Liver (tissue), 9 donors: ENCODE results near the gene PTPN9. TPM values are rescaled to one million over a fixed set of nuclear protein-coding genes. Genes with fewer than 3 reads are reported as not detected.
"Not testable (repeated sequence)": the region's sequence is repeated elsewhere in the genome, so short reads cannot be mapped to it uniquely, and the experiment has no call there.

Experiments used
- DNase-seq: peaks from one replicate; pipeline ENCODE4 v3.0.0-alpha.2; 2017; ENCODE audit warnings: low spot score
- H3K27ac ChIP-seq, 2 donors: one replicate each; pipeline ENCODE4 v1.7.0; 2013; ENCODE audit warnings: inconsistent platforms in 2 of 2, low read length in 2 of 2, control low read depth in 1 of 2, low read depth in 1 of 2, mild to moderate bottlenecking in 1 of 2
- H3K27me3 ChIP-seq, 4 donors: one replicate each; pipeline versions ENCODE4 v1.6.1 to v1.7.0; 2013; ENCODE audit warnings: low read length in 3 of 4, inconsistent platforms in 1 of 4, mild to moderate bottlenecking in 1 of 4, moderate library complexity in 1 of 4; ENCODE audit not compliant: control insufficient read depth in 4 of 4, insufficient read depth in 4 of 4
- H3K36me3 ChIP-seq, 4 donors: one replicate each; pipeline versions ENCODE4 v1.6.1 to v1.7.0; 2013; ENCODE audit warnings: low read length in 3 of 4, mild to moderate bottlenecking in 3 of 4, low read depth in 1 of 4, moderate library complexity in 1 of 4; ENCODE audit not compliant: control insufficient read depth in 4 of 4, insufficient read depth in 3 of 4
- H3K4me1 ChIP-seq, 4 donors: one replicate each; pipeline versions ENCODE4 v1.6.1 to v1.7.0; 2013; ENCODE audit warnings: low read length in 3 of 4, mild to moderate bottlenecking in 3 of 4, moderate library complexity in 1 of 4; ENCODE audit not compliant: control insufficient read depth in 4 of 4, insufficient read depth in 4 of 4
- H3K4me3 ChIP-seq, 3 donors: one replicate each; pipeline versions ENCODE4 v1.6.1 to v1.7.0; 2013; ENCODE audit warnings: low read length in 3 of 3, control low read depth in 1 of 3, low read depth in 1 of 3, mild to moderate bottlenecking in 1 of 3
- H3K9ac ChIP-seq, 2 donors: one replicate each; pipeline ENCODE4 v1.7.0; 2013; ENCODE audit warnings: low read length in 2 of 2, mild to moderate bottlenecking in 2 of 2, moderate library complexity in 2 of 2, control low read depth in 1 of 2, low read depth in 1 of 2
- H3K9me3 ChIP-seq, 4 donors: one replicate each; pipeline versions ENCODE4 v1.6.1 to v1.7.0; 2013; ENCODE audit warnings: low read length in 3 of 4; ENCODE audit not compliant: control insufficient read depth in 4 of 4
- FOXA2 ChIP-seq: IDR thresholded peaks from 2 replicates; pipeline ENCODE4 v1.6.1; 2016; ENCODE audit warnings: antibody characterized with exemption
- HNF4A ChIP-seq, 2 donors: conservative IDR thresholded peaks; 2 replicates each; pipeline ENCODE4 v1.6.1; 2016; ENCODE audit warnings: antibody characterized with exemption in 2 of 2, mild to moderate bottlenecking in 2 of 2
- JUND ChIP-seq, 2 donors: IDR thresholded peaks; 2 replicates each; pipeline ENCODE4 v1.6.1; 2016; ENCODE audit warnings: antibody characterized with exemption in 2 of 2
- RAD21 ChIP-seq, 2 donors: IDR thresholded peaks; 2 replicates each; pipeline ENCODE4 v1.6.1; 2016; ENCODE audit warnings: antibody characterized with exemption in 2 of 2, mild to moderate bottlenecking in 2 of 2
- SP1 ChIP-seq: IDR thresholded peaks from 2 replicates; pipeline ENCODE4 v1.6.1; 2018; ENCODE audit warnings: antibody characterized with exemption, mild to moderate bottlenecking
- WGBS: extraction: QIAGEN DNeasy Blood & Tissue Kit; methylation state at CpG from one replicate; pipeline ENCODE4 v1.1.7; 2013; 5-methylcytosine and 5-hydroxymethylcytosine counted together
- polyA plus RNA-seq, 2 donors: library from polyadenylated mRNA; stranded (reverse) in 1 of 2; unstranded in 1 of 2; fragments of 200-250 nt in 1 of 2; fragments of >200 nt in 1 of 2; fragmentation: Nextera tagmentation in 1 of 2; extraction: Ambion mirVana in 1 of 2; gene quantifications; one replicate each; pipeline versions ENCODE4 v1.2.1 to v1.2.3, GENCODE V29; 2013 to 2015
- total RNA-seq, 2 donors: library from RNA; depleted of rRNA; stranded (reverse); fragments of >200 nt; gene quantifications; one replicate each; pipeline ENCODE4 v1.2.3, GENCODE V29; 2014
- TF ChIP-seq, protein P1 (sequence below): IDR thresholded peaks from 2 replicates; pipeline ENCODE4 v1.6.1; 2016; ENCODE audit warnings: antibody characterized with exemption, mild to moderate bottlenecking
- TF ChIP-seq, protein P2 (sequence below): IDR thresholded peaks from 2 replicates; pipeline ENCODE4 v1.6.1; 2016; ENCODE audit warnings: antibody characterized with exemption
- donor health status: healthy.
- donor health status: healthy.
- donor health status: healthy.
- donor health status: healthy.
- donor health status: healthy.

Gene PTPN9
- total and polyA plus RNA-seq, 4 donors, result 5.4 to 14.1 (median 7.5) TPM

DNA sequence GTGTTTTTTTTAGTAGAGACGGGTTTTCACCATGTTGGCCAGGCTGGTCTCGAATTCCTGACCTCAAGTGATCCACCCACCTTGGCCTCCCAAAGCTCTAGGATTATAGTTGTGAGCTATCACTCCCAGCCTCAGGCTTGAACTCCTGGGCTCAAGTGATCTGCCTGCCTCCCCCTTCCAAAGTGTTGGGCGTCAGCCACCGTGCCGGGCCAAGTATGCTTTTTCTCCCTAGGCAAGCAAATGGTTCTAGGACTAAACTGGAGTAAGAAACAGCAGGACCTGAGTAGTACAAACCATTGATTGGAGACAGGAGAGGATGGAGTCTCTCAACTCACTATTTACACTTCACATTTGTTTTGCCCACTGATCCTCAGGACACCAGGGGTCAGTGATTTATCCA, 4.6 kb upstream of the PTPN9 start:
- no peak overlapping the region for H3K27ac ChIP-seq
- H3K9ac ChIP-seq, result no peak overlapping the region
- no peaks in the 10 kb centered on the region for H3K27me3 ChIP-seq
- no peak for DNase-seq
- H3K9me3 ChIP-seq, result no peaks in the 10 kb centered on the region
- no peak overlapping the region for H3K4me3 ChIP-seq
- TF ChIP-seq, protein P1, sequence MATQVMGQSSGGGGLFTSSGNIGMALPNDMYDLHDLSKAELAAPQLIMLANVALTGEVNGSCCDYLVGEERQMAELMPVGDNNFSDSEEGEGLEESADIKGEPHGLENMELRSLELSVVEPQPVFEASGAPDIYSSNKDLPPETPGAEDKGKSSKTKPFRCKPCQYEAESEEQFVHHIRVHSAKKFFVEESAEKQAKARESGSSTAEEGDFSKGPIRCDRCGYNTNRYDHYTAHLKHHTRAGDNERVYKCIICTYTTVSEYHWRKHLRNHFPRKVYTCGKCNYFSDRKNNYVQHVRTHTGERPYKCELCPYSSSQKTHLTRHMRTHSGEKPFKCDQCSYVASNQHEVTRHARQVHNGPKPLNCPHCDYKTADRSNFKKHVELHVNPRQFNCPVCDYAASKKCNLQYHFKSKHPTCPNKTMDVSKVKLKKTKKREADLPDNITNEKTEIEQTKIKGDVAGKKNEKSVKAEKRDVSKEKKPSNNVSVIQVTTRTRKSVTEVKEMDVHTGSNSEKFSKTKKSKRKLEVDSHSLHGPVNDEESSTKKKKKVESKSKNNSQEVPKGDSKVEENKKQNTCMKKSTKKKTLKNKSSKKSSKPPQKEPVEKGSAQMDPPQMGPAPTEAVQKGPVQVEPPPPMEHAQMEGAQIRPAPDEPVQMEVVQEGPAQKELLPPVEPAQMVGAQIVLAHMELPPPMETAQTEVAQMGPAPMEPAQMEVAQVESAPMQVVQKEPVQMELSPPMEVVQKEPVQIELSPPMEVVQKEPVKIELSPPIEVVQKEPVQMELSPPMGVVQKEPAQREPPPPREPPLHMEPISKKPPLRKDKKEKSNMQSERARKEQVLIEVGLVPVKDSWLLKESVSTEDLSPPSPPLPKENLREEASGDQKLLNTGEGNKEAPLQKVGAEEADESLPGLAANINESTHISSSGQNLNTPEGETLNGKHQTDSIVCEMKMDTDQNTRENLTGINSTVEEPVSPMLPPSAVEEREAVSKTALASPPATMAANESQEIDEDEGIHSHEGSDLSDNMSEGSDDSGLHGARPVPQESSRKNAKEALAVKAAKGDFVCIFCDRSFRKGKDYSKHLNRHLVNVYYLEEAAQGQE, result no peak
- TF ChIP-seq SP1 (no peak), FOXA2 (no peak), RAD21 (IDR thresholded peaks at IDR 0.05) (no peak), JUND (IDR thresholded peaks at IDR 0.05) (no peak)
- TF ChIP-seq, protein P2, sequence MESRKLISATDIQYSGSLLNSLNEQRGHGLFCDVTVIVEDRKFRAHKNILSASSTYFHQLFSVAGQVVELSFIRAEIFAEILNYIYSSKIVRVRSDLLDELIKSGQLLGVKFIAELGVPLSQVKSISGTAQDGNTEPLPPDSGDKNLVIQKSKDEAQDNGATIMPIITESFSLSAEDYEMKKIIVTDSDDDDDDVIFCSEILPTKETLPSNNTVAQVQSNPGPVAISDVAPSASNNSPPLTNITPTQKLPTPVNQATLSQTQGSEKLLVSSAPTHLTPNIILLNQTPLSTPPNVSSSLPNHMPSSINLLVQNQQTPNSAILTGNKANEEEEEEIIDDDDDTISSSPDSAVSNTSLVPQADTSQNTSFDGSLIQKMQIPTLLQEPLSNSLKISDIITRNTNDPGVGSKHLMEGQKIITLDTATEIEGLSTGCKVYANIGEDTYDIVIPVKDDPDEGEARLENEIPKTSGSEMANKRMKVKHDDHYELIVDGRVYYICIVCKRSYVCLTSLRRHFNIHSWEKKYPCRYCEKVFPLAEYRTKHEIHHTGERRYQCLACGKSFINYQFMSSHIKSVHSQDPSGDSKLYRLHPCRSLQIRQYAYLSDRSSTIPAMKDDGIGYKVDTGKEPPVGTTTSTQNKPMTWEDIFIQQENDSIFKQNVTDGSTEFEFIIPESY, result no peak
- H3K4me1 ChIP-seq, result peaks cover 3 to 7% (median 6%) of the 10 kb centered on the region in 4 donors
- H3K36me3 ChIP-seq, result peaks cover 0 to 2% (median 0%) of the 10 kb centered on the region in 4 donors
- WGBS, result 89% methylated on average over 5 of the region's 5 CpGs

DNA sequence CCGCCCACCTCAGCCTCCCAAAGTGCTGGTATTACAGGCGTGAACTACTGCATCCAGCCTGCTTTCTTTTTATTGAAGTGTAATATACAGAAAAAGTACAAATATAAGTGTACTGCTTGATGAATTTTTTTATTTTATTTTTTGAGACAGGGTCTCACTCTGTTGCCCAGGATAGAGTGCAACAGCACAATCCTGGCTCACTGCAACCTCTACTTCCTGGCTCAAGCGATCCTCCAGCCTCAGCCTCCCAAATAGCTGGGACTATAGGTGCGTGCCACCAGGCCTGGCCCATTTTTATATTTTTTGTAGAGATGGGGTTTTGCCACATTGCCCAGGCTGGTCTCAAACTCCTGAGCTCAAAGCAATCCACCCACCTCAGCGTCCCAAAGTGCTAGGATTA, 3.8 kb upstream of the PTPN9 start:
- over 99% methylated on average over 5 of the region's 5 CpGs for WGBS
- not testable (repeated sequence) for H3K4me3 ChIP-seq, H3K9ac ChIP-seq, H3K36me3 ChIP-seq, H3K9me3 ChIP-seq, DNase-seq, H3K27me3 ChIP-seq, H3K27ac ChIP-seq, H3K4me1 ChIP-seq

DNA sequence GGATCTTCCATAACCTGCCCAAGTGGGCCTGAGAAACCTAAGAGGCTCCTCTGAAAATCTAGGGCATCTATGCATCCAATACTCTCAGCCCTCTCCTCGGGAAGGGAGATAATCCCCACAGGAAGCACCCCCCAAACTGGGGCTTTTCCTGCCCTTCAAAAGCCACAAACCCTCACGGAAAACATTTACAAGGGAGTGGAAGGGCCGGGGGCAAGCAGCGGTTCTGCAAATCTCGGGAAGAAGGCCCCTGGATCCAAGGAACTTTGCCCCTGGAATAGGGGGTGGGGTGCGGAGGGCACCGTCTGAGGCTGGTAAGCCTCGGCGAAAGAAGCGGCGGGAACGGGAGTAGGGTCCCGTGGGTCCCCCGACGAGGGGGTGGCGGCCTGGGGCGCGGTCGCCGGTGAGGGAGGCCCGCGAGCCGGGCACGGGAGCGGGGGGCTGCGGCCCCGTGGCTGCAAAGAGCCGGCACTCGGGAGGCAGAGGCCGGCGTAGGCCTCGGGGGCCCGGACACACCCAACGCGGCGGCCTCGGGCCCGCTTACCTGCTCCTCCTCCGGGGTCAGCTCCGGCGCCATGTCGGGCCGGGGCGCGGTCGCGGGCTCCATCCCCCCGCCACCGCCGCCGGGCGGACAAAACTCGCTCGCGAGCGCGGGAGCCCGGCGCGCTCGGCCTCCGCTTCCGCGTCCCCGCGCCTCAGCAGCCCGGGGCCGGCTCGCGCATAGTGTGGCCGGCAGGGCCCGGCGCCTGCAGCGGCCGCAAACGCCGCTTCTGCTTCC, 755 bp downstream of the PTPN9 start:
- H3K27me3 ChIP-seq, result no peaks in the 10 kb centered on the region
- H3K4me1 ChIP-seq, result peaks cover 11 to 17% (median 12%) of the 10 kb centered on the region in 4 donors
- under 1% methylated on average over 77 of the region's 77 CpGs for WGBS
- TF ChIP-seq HNF4A (conservative IDR thresholded peaks at IDR 0.05), result peak; percentile 23 to 31
- TF ChIP-seq, protein P2, result no peak
- peak overlapping the region; percentile 88 to 89 for H3K27ac ChIP-seq
- DNase-seq, result peak; percentile 60
- peak overlapping the region; percentile 90 to 94 (median 93) for H3K4me3 ChIP-seq
- no peaks in the 10 kb centered on the region for H3K36me3 ChIP-seq
- H3K9me3 ChIP-seq, result no peaks in the 10 kb centered on the region
- peak overlapping the region; percentile 87 to 90 for H3K9ac ChIP-seq
